HFF-Myc (cell line): Measurements from ENCODE around the gene FSTL4.

Experiments used
- DNase-seq: peaks from one replicate; pipeline ENCODE4 v3.0.0-alpha.2; 2011; ENCODE audit warnings: low read depth; ENCODE audit errors: extremely low read depth
- H3K4me3 ChIP-seq: replicated peaks from 2 replicates; pipeline ENCODE4 v1.5.1; 2011; ENCODE audit warnings: low read depth, mild to moderate bottlenecking, control low read depth, low read length
- TF ChIP-seq, protein P1 (sequence below): IDR thresholded peaks from 2 replicates; pipeline ENCODE4 v1.5.1; 2012; ENCODE audit warnings: mild to moderate bottlenecking, low read depth, low read length, control low read depth; ENCODE audit errors: missing control alignments

FSTL4 gene

DNA sequence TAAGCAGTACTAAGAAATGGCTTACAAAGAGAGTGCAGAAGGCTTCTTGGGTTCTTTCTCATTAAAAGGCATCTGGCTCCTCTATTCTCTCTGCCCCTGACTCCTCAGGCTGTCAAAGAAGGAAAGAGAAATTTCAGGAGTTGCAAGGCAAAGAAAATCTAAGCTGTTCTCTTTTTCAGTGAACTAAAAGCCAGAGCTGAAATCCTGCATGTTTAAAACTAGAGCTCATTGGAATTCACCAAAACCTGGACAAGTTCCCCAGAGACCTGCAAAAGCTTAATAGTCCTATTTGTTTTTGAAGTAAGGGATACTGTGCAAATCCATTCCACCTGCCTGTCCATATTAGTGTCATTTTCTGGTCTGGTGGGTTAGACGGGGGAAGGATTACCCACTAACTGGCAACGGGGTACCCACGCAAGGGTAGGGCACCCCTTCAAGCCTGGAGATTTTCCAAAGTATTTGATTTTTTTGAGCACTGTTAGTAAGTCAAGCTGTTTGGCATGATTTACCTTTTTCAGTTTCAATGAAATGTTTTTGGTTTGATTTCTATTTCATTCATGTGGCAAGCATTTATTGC, 179.3 kb downstream of the FSTL4 start:
- TF ChIP-seq, protein P1, sequence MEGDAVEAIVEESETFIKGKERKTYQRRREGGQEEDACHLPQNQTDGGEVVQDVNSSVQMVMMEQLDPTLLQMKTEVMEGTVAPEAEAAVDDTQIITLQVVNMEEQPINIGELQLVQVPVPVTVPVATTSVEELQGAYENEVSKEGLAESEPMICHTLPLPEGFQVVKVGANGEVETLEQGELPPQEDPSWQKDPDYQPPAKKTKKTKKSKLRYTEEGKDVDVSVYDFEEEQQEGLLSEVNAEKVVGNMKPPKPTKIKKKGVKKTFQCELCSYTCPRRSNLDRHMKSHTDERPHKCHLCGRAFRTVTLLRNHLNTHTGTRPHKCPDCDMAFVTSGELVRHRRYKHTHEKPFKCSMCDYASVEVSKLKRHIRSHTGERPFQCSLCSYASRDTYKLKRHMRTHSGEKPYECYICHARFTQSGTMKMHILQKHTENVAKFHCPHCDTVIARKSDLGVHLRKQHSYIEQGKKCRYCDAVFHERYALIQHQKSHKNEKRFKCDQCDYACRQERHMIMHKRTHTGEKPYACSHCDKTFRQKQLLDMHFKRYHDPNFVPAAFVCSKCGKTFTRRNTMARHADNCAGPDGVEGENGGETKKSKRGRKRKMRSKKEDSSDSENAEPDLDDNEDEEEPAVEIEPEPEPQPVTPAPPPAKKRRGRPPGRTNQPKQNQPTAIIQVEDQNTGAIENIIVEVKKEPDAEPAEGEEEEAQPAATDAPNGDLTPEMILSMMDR, result no peak
- no peak for DNase-seq
- H3K4me3 ChIP-seq, result no peak overlapping the region

- DNase-seq, result no peak
- no peak overlapping the region for H3K4me3 ChIP-seq
- TF ChIP-seq, protein P1, result no peak
Measured at GRCh38 chr5:133431326-133431865, 180.9 kb downstream of the FSTL4 start.

- TF ChIP-seq, protein P1, result no peak
- no peak for DNase-seq
- H3K4me3 ChIP-seq, result no peak overlapping the region
Measured at GRCh38 chr5:133430095-133430494, 182.2 kb downstream of the FSTL4 start.

DNA sequence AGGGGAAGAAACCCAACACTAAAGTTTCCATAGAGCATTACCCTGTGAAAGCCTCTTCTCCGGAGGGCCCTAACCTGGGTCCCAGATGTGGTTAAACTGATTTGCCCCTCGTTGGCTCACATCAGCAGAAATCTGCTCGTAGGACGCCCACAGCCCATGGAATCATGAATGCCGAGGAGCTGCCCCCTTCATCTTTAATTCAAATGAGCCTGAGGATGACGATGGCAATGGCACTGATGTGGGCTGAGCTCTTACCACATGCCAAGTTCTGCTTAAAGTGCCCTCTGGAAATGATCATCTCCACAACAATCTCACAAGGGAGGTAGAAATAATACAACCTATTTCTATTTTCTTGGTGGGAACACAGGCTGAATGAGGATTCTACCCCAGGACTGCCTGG, 183.3 kb downstream of the FSTL4 start:
- TF ChIP-seq, protein P1, result no peak
- no peak for DNase-seq
- no peak overlapping the region for H3K4me3 ChIP-seq

DNA sequence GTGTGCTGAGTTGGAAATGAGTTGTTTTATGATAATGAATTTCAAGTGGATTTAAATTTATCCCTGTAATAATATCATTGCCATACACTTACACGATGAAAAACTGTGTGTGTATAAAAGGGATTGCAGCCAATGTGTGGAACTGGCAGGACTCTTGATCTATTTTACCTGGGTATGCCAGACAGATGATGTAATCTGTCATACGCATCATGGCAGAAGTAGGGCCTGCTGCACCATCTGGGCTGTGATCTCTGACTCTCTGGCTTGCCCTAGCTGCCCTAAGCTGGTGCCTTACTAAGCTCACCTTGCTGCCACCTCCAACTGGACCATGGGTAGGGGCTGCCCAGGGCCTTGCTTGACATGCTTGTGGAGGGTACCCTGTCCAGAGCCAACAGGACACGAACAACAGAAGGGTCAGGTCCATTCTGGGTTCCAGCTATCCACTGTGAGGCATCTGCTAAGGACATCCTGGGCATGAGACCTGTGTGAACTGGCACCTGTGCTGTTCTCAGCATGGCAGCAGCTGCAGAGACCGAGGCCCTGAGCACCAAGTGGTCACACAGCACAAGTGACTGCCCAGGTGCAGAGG, 184.2 kb downstream of the FSTL4 start:
- no peak for DNase-seq

GRCh38 chr5:133427121-133427777, 185.1 kb downstream of the FSTL4 start:
- no peak overlapping the region for H3K4me3 ChIP-seq
- TF ChIP-seq, protein P1, result no peak

More for the DNA sequence above, 184.2 kb downstream of the FSTL4 start:
- TF ChIP-seq, protein P1, result no peak
- H3K4me3 ChIP-seq, result no peak overlapping the region

More at GRCh38 chr5:133427121-133427777, 185.1 kb downstream of the FSTL4 start:
- DNase-seq, result no peak
